ENCODE measurements around the gene NOS3. TPM values are rescaled to one million over a fixed set of nuclear protein-coding genes. Genes with fewer than 3 reads are reported as not detected.

Gene NOS3
- total and polyA plus RNA-seq, 8 donors = 7.5 to 21.8 (median 10.4) TPM

DNA sequence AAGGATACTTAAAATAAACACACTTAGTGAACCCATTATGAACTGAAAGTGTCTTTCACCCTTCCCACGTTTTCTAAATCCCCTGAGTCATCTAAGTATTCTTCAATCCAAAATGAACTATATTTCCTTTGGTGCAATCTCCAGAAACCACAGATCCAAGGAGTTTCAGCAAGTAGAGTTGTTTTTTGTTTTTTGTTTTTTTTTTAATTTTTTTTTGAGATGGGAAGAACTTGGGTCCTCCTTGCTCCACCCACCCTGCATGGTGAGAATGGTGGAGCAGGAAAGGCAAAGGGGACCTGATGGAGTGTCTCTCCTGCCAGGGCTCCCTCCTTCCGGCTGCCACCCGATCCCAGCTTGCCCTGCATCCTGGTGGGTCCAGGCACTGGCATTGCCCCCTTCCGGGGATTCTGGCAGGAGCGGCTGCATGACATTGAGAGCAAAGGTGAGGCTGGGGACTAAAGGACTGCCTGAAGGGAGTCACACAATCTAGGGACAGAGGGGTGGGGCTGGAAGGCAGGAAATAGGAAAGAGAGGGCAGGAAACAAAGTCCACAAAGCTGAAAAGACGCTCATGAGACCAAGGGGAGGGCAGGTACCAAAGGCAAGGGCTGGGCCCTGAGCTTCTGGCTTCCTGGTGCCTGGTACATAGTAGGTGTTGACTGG, 21.3 kb downstream of the NOS3 start:
- no peaks in the 10 kb centered on the region for H3K36me3 ChIP-seq
- peaks cover 16 to 60% of the 10 kb centered on the region in 2 donors for H3K4me1 ChIP-seq
- intact Hi-C loops (cut with DNase I) = no loop called here
- no peaks in the 10 kb centered on the region for H3K9me3 ChIP-seq
- ATAC-seq (no peak), DNase-seq (peak in 1 of 4 donors; percentile 62)
- peaks cover 3 to 92% of the 10 kb centered on the region in 2 donors for H3K27me3 ChIP-seq
- TF ChIP-seq CTCF (IDR thresholded peaks at IDR 0.05) = no peak
- H3K27ac ChIP-seq = no peak overlapping the region
- no peak overlapping the region for H3K4me3 ChIP-seq

DNA sequence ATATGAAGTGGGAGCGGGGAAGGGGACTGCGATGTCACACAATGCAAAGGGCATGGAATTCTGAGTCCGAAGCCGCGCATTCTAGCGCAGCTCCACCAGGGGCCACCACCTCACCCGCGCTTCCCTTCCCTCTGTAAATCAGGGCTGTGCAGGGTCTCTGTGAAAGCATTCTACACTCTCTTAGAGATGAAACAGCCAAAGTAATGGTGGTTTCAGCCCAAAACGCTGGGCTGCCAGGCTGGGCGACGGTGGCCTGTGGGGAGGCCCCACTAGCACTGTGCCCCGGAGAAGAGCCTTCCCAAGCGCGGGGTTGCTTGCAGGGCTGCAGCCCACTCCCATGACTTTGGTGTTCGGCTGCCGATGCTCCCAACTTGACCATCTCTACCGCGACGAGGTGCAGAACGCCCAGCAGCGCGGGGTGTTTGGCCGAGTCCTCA, 22.1 kb downstream of the NOS3 start:
- intact Hi-C loops (cut with DNase I) = no loop called here
- Histone ChIP-seq H3K27me3 (peaks cover 6 to 97% of the 10 kb centered on the region in 2 donors), H3K4me3 (no peak overlapping the region), H3K9me3 (no peaks in the 10 kb centered on the region), H3K27ac (no peak overlapping the region), H3K4me1 (peaks cover 14 to 56% of the 10 kb centered on the region in 2 donors), H3K36me3 (no peaks in the 10 kb centered on the region)
- DNase-seq = peak in 2 of 4 donors; percentile 31 to 63
- ATAC-seq = peak; percentile 12
- peak; percentile 21 to 23 for TF ChIP-seq CTCF (IDR thresholded peaks at IDR 0.05)

GRCh38 chr7:151013356-151013732, 22.5 kb downstream of the NOS3 start:
- Histone ChIP-seq H3K4me1 (peaks cover 15 to 56% of the 10 kb centered on the region in 2 donors), H3K4me3 (peak overlapping the region in 1 of 2 donors; percentile 34), H3K9me3 (no peaks in the 10 kb centered on the region), H3K36me3 (no peaks in the 10 kb centered on the region), H3K27ac (no peak overlapping the region), H3K27me3 (peaks cover 10 to 97% of the 10 kb centered on the region in 2 donors)
- ATAC-seq = no peak
- intact Hi-C loops (cut with DNase I) = no loop called here
- TF ChIP-seq CTCF (IDR thresholded peaks at IDR 0.05) = no peak
- peak in 1 of 4 donors; percentile 78 for DNase-seq

DNA sequence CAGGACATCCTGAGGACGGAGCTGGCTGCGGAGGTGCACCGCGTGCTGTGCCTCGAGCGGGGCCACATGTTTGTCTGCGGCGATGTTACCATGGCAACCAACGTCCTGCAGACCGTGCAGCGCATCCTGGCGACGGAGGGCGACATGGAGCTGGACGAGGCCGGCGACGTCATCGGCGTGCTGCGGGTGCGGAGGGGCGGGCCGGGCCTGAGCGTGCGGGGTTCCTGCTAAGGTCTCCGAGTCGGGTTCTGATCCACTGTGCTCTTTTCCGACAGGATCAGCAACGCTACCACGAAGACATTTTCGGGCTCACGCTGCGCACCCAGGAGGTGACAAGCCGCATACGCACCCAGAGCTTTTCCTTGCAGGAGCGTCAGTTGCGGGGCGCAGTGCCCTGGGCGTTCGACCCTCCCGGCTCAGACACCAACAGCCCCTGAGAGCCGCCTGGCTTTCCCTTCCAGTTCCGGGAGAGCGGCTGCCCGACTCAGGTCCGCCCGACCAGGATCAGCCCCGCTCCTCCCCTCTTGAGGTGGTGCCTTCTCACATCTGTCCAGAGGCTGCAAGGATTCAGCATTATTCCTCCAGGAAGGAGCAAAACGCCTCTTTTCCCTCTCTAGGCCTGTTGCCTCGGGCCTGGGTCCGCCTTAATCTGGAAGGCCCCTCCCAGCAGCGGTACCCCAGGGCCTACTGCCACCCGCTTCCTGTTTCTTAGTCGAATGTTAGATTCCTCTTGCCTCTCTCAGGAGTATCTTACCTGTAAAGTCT, 23.1 kb downstream of the NOS3 start:
- intact Hi-C loops (cut with DNase I) = no loop called here
- no peak for ATAC-seq
- Histone ChIP-seq H3K27ac (no peak overlapping the region), H3K4me1 (peaks cover 17 to 56% of the 10 kb centered on the region in 2 donors), H3K9me3 (no peaks in the 10 kb centered on the region), H3K36me3 (no peaks in the 10 kb centered on the region), H3K27me3 (peaks cover 16 to 97% of the 10 kb centered on the region in 2 donors), H3K4me3 (peak overlapping the region in 1 of 2 donors; percentile 34)
- no peak for TF ChIP-seq CTCF (IDR thresholded peaks at IDR 0.05)
- DNase-seq = peak in 3 of 4 donors; percentile 73 to 88 (median 85)

- no peak for TF ChIP-seq CTCF (IDR thresholded peaks at IDR 0.05)
- Histone ChIP-seq H3K9me3 (no peaks in the 10 kb centered on the region), H3K4me3 (no peak overlapping the region), H3K27me3 (peaks cover 22 to 97% of the 10 kb centered on the region in 2 donors), H3K4me1 (peaks cover 19 to 57% of the 10 kb centered on the region in 2 donors), H3K36me3 (no peaks in the 10 kb centered on the region), H3K27ac (no peak overlapping the region)
- DNase-seq = no peak
- ATAC-seq = no peak
- intact Hi-C loops (cut with DNase I) = no loop called here
Observed at GRCh38 chr7:151014950-151015349, 24.1 kb downstream of the NOS3 start.

Data from left lung (tissue), 10 donors.